ENCODE measurements around the gene ARHGAP11A.

Gene ARHGAP11A

DNA sequence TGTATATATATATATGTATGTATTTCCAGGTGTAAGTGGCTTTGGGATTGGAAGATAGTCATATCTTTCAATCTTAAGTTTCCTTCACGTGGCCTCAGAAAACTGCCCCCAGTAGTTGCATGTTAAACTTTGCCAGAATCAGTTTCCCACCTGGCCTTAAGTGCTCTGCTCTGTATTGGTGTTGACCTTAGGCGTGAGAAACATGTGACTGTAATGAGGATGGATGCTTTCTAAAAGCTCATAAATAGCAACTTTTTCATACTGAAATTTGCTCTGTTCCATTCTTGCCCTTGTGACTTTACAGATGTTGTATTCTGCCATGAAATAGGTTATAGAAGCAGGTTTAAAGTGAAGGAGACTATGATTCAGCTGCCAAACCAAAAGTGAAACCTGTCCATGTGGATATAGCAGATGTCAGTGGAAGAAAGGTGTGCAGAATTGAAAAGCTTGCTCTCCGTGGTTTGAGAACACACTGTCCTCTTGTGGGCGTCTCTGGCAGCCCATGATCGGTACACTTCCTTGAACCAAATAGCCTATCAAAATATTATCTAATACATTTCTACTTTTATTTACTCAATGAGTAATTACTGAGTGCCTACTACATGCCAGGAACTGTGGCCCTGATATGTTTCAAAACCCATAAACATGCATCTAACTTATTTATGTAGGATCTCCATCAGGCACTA lies 42.0 kb downstream of the ARHGAP11A start:
- DNase-seq (ENCODE audit: low read depth): no peak

DNA sequence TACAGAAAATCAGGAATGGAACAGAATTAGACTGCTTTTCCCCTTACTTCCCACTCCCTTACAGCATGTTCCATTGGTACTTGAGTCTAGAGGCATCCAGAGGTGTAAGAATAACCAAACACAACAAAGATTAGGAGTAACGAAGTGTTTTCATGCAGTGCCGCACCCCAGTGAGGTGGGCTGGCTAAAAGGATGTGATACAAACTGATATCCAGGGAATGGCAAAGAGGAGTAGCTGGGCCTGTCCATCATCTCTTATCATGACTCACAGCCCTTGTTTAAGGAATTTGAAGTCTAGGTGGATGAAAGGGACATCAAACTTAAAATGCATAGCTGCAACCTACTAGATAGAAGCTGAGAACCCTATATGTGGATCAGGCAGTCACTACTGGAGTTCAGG lies 42.6 kb downstream of the ARHGAP11A start:
- no peak for DNase-seq (ENCODE audit: low read depth)

GRCh38 chr15:32659340-32660155 lies 44.2 kb downstream of the ARHGAP11A start:
- no peak for DNase-seq (ENCODE audit: low read depth)

- DNase-seq (ENCODE audit: low read depth): no peak
Measured at GRCh38 chr15:32663671-32664070, 48.4 kb downstream of the ARHGAP11A start.

GRCh38 chr15:32664796-32665195 lies 49.5 kb downstream of the ARHGAP11A start:
- no peak for DNase-seq (ENCODE audit: low read depth)

- DNase-seq (ENCODE audit: low read depth): no peak
Measured at GRCh38 chr15:32667321-32667720, 52.0 kb downstream of the ARHGAP11A start.

- DNase-seq (ENCODE audit: low read depth): no peak
Measured at GRCh38 chr15:32668942-32669341, 53.6 kb downstream of the ARHGAP11A start.

DNA sequence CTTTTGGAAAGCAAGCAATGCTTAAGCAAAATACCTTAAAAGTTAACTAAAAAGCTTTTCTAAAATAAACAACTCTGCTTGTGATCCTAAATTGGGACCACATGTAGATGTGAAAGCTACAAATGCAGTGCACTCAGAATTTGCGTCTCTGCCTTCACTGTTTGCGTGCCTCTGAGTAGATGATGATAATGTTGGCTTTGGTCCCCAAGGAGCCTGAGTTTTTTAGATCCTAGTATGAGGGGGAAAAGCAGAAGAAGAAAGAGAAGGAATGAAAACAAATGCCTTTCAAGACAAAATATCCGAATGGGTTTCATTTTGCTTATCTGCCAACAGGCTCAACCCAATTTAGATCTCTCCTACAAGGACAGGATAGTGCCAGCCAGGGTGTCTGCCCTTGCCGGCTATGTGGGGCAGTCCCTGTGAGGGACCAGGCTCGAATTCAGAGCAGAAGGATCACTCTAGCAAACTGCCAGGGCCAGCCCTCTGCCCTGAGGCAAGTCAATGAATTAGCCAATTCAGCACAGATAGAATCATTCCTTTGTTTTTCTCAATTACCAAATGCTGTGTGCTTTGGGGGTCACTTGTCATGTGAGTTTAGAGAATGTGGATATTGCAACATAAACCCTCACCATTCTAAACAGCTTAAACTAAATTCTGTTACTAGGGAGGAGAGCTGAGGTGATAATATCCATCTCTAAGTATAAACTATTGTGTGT lies 54.8 kb downstream of the ARHGAP11A start:
- no peak for DNase-seq (ENCODE audit: low read depth)

DNA sequence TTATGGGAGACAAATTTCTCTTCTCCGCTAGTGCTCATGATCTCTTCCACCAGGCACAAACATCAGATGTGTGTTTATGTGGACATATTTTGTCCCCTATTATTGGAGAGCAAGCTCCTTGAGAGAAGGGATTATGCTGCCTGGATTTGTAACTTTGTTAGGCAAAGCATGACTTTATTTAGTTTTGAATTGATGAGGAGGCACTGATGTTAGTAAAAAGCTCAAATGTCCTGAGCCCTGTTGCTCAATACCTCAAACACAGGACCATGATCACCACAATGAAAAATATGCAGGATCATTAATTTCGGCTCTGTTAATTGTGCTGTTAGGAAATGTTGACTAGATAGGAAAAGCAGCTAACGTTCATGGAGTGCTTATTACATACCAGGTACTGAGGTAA lies 55.3 kb downstream of the ARHGAP11A start:
- no peak for DNase-seq (ENCODE audit: low read depth)

DNA sequence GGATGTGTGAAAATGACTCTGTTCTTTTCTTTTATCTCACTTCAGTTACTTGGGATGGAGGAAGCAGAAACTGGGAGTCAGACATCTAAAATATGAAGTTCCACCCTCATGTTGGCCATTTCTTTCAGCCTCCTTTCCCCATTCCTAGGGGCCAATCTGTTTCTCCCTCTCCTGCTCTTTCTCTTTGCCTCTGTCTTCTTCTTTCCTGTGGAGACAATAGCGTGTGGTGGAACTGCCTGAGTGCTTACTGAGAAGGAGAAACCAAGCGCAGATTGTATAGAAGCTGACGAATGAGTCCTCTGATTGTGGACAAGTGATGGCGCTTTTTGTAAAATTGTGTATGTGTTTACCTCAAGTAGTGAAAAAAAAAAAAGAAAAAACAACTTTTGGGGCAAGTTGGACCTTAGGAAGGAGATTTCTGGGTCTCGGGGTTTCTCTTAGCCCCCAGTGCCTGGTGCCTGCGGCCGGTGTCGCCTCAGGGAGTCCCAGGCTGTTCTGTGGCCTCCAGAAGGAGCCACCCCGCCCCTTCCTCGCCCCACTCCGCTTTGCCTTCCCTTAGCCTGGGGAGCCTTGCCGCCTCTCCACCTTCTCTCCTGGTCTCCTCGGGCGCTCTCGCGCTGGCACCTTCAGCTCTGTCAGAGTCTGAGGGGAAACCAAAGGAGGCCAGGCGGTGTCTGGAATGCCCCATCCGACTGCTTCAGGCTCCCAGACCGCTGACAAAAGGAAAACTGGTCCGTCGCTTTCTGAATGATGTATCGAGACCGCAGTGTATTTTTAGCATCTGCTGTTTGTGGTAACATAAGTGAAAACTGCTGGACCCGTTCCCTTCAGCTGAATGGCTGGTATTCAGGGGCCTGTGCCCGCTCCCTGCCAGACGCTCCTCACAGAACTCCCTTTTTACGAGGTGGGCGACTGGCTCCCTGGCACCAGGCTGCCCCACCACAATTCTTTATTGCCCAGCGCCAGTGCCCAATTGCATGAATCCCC lies 56.3 kb downstream of the ARHGAP11A start:
- no peak for DNase-seq (ENCODE audit: low read depth)

DNA sequence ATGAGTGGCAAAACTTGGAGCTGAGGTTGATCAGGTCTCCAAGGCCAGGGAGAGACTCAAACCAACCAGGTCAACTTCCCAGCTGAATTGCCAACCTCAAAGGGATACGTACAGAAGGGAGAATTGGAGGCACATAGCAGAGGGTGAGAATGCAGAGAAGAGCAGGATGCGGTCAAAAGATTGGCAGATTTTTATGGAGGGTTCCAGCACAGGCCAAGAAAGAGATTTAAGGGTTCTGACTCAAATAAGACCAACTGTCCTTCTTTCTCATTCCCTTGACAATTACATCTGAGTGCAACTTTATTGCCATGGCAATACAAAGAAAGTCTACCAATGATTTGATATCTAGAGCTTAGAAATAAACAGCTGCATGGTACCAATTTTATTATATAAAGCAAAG lies 59.4 kb downstream of the ARHGAP11A start:
- no peak for DNase-seq (ENCODE audit: low read depth)

GRCh38 chr15:32675466-32675865 lies 60.2 kb downstream of the ARHGAP11A start:
- DNase-seq (ENCODE audit: low read depth): no peak

GRCh38 chr15:32676169-32676568 lies 60.9 kb downstream of the ARHGAP11A start:
- DNase-seq (ENCODE audit: low read depth): no peak

DNA sequence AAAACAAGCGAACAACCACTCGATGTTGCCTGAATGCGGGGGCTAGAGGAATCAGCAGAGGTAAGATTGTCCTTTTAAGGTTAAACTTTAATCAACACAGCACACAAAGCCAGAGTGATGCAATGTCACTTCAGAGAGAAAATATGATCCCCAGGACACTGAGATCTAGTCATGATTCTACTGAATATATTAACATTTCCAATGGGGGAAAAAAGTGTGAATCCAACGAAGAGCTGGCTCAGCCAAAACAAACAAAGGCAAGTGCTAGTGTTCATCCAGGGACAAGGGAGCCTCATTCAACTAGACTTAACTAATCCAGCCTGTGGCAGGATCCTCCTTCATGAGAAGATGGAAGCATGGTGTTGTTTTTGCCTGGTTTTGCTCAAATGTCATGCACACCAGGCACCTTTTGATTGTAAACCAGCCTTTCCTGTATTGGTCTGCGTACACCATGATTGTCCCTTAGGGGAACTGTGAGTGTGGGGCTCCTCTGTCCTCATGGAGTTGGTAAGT lies 62.0 kb downstream of the ARHGAP11A start:
- no peak for DNase-seq (ENCODE audit: low read depth)

- no peak for DNase-seq (ENCODE audit: low read depth)
Measured at GRCh38 chr15:32679298-32679690, 64.0 kb downstream of the ARHGAP11A start.

- DNase-seq (ENCODE audit: low read depth): no peak
Measured at GRCh38 chr15:32682569-32682968, 67.3 kb downstream of the ARHGAP11A start.

DNA sequence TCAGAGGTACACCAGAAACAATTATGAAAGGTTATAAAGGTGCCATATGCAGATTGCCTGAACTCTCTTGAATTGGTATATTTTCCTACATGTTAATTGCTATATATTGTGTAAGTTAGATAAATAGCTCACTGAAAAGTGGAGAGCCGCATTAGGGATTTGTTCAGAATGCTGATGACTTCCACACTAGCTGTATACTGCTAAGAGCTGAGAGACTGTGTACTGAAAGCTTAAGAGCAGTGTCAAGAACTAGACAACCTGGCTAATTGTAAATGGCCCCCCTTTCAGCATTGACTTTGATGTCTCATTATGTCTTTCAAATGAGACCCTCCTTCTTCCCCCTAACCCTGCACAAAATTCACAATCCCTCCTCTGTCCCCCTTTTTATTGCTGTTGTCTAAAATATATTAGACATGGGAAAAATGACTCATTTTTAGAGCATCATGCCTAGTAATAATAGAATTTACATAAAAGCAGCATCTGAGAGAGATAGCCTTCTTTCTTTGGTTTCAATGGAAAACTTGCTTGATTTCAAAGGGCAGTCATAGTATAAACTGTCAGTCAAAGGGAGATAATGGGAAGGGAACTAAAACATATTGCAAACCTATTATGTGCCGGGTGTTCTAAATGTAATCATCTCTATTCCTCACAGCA lies 67.8 kb downstream of the ARHGAP11A start:
- DNase-seq (ENCODE audit: low read depth): no peak

GRCh38 chr15:32683906-32684584 lies 68.7 kb downstream of the ARHGAP11A start:
- no peak for DNase-seq (ENCODE audit: low read depth)

DNA sequence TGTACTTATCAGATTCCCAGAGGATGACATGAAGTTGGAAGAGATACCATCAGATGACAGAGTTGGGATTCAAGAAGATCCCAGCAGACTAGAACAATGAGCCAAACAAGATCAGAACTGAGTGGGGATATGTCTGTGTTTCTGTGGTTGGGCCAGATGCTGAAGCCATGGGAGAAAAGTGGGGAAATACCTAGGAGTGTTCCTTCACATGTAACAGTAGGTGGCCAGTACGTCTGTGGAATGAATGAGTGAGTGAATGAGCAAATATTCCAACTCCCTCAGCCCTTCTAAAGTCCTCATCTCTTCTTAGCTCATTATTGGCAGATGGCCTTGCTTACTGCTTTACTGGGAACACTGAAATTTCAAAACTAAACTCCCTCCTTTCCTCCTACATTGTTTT lies 70.3 kb downstream of the ARHGAP11A start:
- no peak for DNase-seq (ENCODE audit: low read depth)

DNA sequence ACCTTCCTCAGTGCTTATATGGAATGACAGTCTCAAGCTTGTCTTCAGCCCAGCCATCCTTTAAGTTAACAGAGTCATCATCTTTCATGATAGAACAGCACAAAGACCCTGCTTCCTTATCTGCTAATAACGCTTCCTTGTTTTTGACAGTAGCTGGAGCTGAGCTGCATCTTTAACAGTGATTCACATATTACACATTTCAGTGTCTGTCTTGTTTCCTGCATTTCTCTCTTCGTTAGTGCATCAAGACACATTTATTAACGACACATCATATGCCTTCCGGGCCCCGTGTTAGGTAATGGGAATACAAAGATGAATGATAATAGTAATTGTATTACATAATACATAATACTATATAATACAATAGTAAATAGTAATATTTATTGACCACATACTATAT lies 72.3 kb downstream of the ARHGAP11A start:
- no peak for DNase-seq (ENCODE audit: low read depth)

Data from stimulated activated CD8-positive, alpha-beta memory T cell treated with anti-CD3 and anti-CD28 coated beads, Interleukin-12 subunit alpha, Interleukin-12 subunit beta, amount 100 ng/mL, for 1 hour (primary cell).